Measurements from ENCODE around the gene KCTD6.

GRCh38 chr3:58459160-58459559 is 32.7 kb upstream of the KCTD6 start:
- no peak for TF ChIP-seq EZH2phosphoT487 (IDR thresholded peaks at IDR 0.05; ENCODE audit: low read depth)
- TF ChIP-seq CTCF (IDR thresholded peaks at IDR 0.05; ENCODE audit: low read depth, low read length), result no peak
